Esophagus squamous epithelium (tissue), 4 donors: ENCODE measurements around the gene MYO1D.

Source experiments
- POLR2A ChIP-seq, 4 donors: fragments of 450-650 bp; IDR thresholded peaks; one replicate each; pipeline ENCODE4 v1.6.1; 2017; ENCODE audit warnings: antibody characterized with exemption in 4 of 4, mild to moderate bottlenecking in 4 of 4, moderate library complexity in 3 of 4
- TF ChIP-seq, protein P1 (sequence below), 6 experiments: fragments of 450-650 bp in 4 of 6; fragments of 200-600 bp in 2 of 6; sonication (generic) in 2 of 6; IDR thresholded peaks; one replicate each; pipeline ENCODE4 v1.5.1; 2016 to 2019; ENCODE audit warnings: antibody characterized with exemption in 6 of 6, mild to moderate bottlenecking in 4 of 6, moderate library complexity in 4 of 6

DNA sequence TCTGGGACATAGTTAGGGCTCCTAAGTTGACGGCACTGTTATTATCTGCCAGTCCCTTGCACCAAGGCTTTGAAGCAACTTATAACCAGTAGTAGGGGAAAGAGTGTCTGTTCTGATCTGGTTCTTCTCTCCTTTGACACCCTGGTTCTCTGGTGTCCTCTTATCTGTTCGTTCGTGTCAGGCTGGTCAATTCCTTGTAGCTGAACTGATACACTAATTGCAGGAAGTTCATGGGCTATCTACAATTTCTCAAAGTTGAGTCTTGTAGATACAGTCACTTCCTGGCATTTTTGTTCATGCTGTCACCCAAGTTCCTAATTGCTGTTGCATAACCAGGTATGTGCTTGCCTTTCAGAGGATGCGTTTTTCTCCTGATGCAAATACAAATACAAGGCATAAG lies 17.3 kb upstream of the MYO1D start:
- TF ChIP-seq, protein P1, sequence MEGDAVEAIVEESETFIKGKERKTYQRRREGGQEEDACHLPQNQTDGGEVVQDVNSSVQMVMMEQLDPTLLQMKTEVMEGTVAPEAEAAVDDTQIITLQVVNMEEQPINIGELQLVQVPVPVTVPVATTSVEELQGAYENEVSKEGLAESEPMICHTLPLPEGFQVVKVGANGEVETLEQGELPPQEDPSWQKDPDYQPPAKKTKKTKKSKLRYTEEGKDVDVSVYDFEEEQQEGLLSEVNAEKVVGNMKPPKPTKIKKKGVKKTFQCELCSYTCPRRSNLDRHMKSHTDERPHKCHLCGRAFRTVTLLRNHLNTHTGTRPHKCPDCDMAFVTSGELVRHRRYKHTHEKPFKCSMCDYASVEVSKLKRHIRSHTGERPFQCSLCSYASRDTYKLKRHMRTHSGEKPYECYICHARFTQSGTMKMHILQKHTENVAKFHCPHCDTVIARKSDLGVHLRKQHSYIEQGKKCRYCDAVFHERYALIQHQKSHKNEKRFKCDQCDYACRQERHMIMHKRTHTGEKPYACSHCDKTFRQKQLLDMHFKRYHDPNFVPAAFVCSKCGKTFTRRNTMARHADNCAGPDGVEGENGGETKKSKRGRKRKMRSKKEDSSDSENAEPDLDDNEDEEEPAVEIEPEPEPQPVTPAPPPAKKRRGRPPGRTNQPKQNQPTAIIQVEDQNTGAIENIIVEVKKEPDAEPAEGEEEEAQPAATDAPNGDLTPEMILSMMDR (IDR thresholded peaks at IDR 0.05) = no peak
- TF ChIP-seq POLR2A (IDR thresholded peaks at IDR 0.05) = no peak
